Ovary (tissue), 3 donors: Measurements from ENCODE around the gene DKK1.

Source experiments
- CTCF ChIP-seq, 3 donors: fragments of 450-650 bp in 2 of 3; fragments of 200-600 bp in 1 of 3; IDR thresholded peaks; one replicate each; pipeline versions ENCODE4 v1.5.1 to v1.8.0; 2016 to 2022; ENCODE audit warnings: antibody characterized with exemption in 3 of 3, mild to moderate bottlenecking in 1 of 3
- POLR2A ChIP-seq: fragments of 450-650 bp; IDR thresholded peaks from one replicate; pipeline ENCODE4 v1.6.1; 2017; ENCODE audit warnings: antibody characterized with exemption, mild to moderate bottlenecking, moderate library complexity
- donor health status: DM: no; HTN: no; CAD: no.

- no peak for TF ChIP-seq CTCF (IDR thresholded peaks at IDR 0.05)
- TF ChIP-seq POLR2A: no peak
Measured at GRCh38 chr10:52318822-52319464, 4.9 kb downstream of the DKK1 start.
